ENCODE data around the gene COQ5.

Gene COQ5

DNA sequence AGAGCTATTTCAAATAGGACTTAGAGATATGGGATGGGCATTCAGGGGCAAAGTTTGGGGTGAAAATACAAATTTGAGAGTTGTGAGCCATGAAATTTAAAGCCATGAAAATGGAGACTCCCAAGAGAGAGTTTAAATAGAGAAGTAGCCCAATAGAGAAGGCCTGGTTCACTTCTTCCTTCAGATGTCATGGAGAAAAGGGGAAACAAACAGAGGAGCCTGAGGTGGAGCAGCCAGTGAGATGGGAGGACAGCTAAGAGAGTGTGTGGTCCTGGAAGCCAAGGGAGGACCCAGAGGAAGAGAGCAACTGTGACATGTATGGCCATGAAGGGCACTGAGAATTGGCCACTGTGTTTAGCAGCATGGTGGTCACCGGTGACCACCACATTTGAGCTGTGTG lies 45.3 kb downstream of the COQ5 start:
- DNase-seq (ENCODE audit: low read depth): no peak

- no peak for DNase-seq (ENCODE audit: low read depth)
Measured at GRCh38 chr12:120481022-120481767, 47.8 kb downstream of the COQ5 start.

DNA sequence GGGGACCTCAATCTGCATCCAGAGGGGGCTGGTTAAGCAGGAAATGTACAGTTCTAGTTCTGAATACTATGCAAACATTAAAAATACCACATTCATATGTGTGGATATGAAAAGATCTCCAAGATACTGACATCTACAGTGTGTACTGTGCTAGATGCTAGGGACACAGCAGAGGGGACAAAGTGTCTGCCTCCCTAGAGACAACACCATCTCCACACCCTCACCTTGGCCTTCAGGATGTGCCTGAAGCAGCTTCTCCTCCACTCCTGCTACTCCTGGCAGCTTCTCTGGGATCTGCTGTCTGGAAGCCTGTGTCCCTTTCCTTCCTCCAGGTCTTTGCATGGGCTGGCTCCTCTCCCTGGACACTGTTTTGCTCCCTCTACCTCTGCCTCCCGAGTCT lies 48.7 kb downstream of the COQ5 start:
- no peak for DNase-seq (ENCODE audit: low read depth)

DNA sequence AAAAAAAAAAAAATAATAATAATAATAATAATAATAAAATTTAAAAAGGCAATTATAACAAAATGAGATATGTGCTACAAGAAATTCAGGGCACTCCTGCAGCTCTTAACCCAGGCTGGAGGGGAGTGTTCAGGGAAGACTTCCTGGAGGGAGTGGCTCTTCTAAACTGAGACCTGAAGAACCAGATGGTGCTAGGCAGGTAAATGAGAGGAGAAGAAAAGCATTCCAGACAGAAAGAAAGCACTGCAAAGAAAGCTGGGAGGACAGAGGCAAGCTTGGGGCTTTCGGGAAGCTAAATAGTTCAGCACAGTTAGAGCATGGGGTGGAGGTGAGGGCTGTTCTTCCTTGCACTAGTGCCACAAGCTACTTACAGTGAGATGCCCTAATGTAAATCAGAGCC lies 49.5 kb downstream of the COQ5 start:
- DNase-seq (ENCODE audit: low read depth): no peak

DNA sequence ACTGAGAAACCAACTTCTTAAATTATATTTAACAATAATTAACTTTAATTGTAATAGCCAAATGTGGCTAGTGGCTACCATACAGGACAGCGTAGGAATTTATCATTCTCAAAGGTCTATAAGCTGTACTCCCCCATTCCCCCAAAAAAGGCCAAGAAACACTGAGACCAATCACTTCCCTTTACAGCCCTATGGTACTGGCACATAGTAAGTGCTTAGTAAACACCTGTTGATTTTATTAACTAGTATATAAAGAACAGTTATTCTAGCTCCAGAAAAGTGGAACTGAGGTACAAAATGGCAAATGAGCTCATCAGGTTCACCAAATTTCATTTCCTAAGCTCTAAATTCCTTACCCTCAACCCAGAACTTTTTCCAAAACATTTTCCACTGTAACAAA lies 53.3 kb downstream of the COQ5 start:
- no peak for DNase-seq (ENCODE audit: low read depth)

DNA sequence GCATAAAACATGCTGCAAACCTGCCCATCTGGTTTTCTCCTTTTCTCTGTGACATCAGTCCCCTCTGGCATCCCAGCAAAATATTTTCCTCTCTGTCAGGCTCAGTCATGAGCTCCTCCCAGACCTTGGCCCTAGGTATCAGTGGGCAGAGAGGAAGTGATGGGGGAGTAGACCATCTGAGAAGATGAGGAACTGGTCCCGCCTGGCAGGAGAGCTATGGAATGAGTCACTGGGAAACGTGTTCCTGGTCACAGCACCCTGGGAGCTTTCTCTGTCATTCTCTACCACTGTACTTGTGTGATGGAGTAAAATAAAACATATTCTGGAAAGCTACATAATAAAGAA lies 54.4 kb downstream of the COQ5 start:
- no peak for DNase-seq (ENCODE audit: low read depth)

- DNase-seq (ENCODE audit: low read depth): no peak
Measured at GRCh38 chr12:120473807-120474615, 54.9 kb downstream of the COQ5 start.

- no peak for DNase-seq (ENCODE audit: low read depth)
Measured at GRCh38 chr12:120472521-120472920, 56.4 kb downstream of the COQ5 start.

DNA sequence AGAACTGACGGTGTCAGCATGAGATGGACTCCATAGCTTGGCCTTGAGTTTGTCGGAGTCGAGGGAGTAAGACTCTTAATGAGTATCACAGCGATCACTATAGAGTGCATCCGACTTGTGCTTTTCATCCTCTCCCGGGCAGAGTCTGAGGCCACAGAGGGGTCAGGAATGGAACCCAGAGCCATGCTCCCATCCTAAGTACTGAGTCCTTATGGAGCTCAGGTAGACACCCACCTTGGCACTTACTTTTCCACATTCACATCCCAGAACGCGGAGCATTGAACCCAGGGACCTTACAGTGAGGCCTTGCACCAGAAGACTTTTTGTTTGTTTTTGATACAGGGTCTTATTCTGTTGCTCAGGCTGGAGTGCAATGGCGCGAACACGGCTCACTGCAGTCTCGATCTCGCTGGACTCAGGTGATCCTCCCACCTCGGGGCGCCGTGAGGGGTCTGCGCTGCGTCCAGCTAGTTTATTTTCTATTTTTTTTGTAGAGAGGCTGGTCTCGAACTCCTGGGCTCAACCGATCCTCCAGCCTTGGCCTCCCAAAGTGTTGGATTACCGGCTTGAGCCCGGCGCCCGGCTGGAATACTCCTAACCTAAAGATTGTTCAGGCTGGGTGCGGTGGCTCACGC lies 58.7 kb downstream of the COQ5 start:
- no peak for DNase-seq (ENCODE audit: low read depth)

GRCh38 chr12:120469450-120470149 lies 59.4 kb downstream of the COQ5 start, which contains the start of gene SRSF9:
Gene SRSF9 (minus strand): TSS chr12:120469748. CDS start chr12:120469609, 139 bp downstream.
- peak; percentile 97 for DNase-seq (ENCODE audit: low read depth)

DNA sequence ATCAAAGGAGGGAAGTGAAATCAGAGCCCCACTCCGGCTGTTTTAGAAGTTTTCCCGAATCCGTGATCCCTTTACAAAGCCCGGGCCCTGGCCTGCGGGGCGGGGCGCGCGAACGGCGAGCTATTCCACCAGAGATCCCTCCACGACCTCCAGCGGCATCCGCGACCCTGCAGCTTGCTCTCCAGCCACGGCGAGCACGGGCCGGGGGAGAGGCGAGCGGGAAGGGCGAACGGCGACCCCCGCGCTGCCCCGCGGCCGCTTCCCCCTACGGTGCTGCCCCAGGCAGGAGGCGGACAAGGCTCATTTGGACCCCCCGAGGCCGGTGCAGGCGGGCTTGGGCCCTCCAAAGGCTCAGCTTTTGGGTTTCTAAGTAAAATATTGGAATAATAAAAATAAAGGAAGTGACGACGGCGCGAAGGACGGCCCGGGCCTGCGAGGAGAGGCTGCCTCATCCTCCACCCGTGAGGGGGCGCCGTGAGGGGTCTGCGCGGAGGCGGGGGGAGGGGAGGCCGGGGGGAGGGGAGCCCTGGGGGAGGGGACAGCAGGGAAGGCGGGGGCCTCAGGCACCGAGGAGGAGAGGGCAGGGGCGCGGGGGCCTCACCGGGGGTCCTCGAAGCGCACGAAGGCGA lies 60.0 kb downstream of the COQ5 start:
- DNase-seq (ENCODE audit: low read depth): no peak

- DNase-seq (ENCODE audit: low read depth): no peak
Measured at GRCh38 chr12:120468325-120468820, 60.6 kb downstream of the COQ5 start.

DNA sequence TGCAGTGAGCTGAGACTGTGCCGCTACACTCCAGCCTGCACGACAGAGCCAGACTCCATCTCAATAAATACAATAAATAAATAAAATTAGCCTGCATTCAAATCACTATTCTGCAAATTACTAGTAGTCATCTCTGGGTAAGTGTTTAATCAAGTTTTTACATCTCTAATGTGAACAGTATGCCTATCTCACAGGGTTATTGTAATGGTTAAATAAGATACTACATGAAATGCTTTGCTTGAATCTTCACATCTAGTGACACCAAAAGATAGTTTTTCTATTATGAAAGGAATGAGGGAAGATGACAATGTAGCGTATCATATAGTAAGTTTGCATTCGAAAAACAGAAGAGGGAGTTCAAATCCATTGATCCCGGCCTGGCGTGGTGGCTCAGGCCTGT lies 61.5 kb downstream of the COQ5 start:
- DNase-seq (ENCODE audit: low read depth): no peak

GRCh38 chr12:120466560-120467315 lies 62.2 kb downstream of the COQ5 start:
- DNase-seq (ENCODE audit: low read depth): no peak

GRCh38 chr12:120465756-120466155 lies 63.2 kb downstream of the COQ5 start:
- no peak for DNase-seq (ENCODE audit: low read depth)

- no peak for DNase-seq (ENCODE audit: low read depth)
Measured at GRCh38 chr12:120463712-120464111, 65.2 kb downstream of the COQ5 start.

DNA sequence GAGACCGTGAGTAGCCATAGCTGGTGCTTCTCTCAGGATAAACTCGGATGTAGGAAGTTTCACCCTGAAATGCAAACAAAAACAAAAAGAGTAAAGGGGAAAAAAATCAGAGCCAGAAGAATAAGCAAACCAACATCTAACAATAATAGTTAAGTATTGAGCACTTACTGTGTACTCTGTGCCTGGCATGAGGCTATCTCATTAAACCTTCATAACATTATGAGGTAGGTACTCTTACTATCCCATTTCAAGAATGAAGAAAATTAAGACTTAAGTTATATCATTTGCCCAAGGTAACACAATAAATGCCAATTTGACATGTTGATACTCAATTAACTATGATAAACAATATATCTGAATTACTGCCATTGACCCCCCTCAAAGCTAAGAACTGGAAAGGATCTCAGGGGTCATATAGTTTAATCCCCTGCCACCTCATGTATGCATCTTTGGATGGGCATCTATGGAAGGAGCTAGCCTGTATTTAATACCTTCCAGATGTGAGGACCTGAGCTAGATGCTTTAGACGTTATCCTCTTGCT lies 66.8 kb downstream of the COQ5 start:
- no peak for DNase-seq (ENCODE audit: low read depth)

DNA sequence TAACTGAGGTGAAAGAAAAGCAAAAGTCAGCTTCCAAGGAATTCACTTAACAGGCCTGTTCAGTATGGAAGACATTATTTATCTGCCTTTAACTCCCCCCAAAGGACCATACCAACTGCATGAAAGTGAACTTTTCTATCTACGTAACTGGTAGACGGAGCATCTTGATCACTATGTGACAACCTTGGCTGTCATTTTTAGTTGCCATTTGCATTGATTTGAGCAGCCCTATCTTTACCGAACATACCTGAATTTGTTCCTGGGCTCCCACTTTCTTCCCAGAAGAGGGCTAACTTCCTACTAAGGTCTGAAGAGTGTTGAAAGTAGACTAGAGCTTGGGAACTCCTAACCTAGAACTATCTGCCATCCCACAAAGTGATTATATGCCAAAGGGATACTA lies 68.8 kb downstream of the COQ5 start:
- DNase-seq (ENCODE audit: low read depth): no peak

DNA sequence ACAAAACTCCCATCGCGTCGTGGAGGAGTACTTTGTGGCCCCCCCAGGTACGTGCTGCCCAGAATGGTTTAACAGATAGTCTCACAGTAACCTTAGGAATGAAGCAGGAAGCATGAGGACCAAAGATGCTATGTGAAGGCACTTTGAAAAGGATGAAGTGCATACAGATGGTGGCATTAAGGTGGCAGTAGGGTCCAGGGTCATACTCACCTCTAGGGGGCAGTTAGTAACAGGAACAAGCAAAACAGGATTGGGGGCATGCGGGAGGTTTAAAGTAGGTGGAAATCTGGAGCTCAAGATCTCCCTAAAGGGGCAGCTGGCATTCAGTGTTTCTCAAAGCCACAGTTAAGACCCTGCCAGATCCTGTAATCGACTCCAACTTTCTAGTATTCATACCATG lies 71.8 kb downstream of the COQ5 start:
- DNase-seq (ENCODE audit: low read depth): no peak

DNA sequence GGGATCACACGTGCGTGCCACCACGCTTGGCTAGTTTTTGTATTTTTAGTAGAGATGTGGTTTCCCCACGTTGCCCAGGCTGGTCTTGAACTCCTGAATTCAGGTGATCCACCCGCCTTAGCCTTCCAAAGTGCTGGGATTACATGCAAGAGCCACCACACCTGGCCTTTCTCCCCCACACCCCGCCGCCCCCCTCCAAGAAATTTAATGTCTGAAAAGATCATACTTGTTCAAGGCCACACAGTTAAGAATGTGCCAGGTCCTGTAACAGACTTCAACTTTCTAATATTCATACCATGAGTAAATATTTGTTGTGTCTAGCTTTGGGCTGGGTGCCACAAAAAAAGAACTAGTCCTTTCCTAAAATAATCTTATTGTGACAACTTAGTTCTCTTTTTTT lies 73.7 kb downstream of the COQ5 start:
- DNase-seq (ENCODE audit: low read depth): no peak

GRCh38 chr12:120453977-120454376 lies 75.0 kb downstream of the COQ5 start:
- no peak for DNase-seq (ENCODE audit: low read depth)

All from stimulated activated CD8-positive, alpha-beta memory T cell treated with anti-CD3 and anti-CD28 coated beads, Interleukin-15, amount 100 ng/mL, for 24 hours (primary cell).